Endothelial cell of umbilical vein (primary cell): Measurements from ENCODE around the gene PTGDR. TPM values are rescaled to one million over a fixed set of nuclear protein-coding genes. Genes with fewer than 3 reads are reported as not detected.

Experiments
- BruUV-seq: library from RNA; stranded (reverse); fragments of 400-500 nt; replicated peaks from 2 replicates; lab custom pipeline; 2021; lab: Mats Ljungman, UMichigan
- CTCF ChIA-PET: fragments of 300-600, 350-600 bp; sonication (Branson Sonifier 250); formaldehyde crosslinking; loops from one replicate; lab custom pipeline; 2021; ENCODE audit warnings: antibody characterized with exemption, inconsistent platforms; lab: Charles Lee
- POLR2A ChIA-PET: fragments of 300-600, 350-600 bp; sonication (Branson Sonifier 250); formaldehyde crosslinking; loops from one replicate; lab custom pipeline; 2021; ENCODE audit warnings: antibody characterized with exemption, inconsistent platforms; lab: Charles Lee
- DNase-seq: peaks from one replicate; pipeline ENCODE4 v3.0.0-alpha.2; 2011; ENCODE audit warnings: low read depth, low spot score
- FAIRE-seq: peaks from 2 replicates; lab custom pipeline; 2011; peaks lifted over from hg19 to GRCh38; lab: Jason Lieb, UNC
- H2AFZ ChIP-seq: 2 replicates; pipeline ENCODE4 v1.6.0; 2012; ENCODE audit warnings: low read depth, low read length, control low read depth, inconsistent platforms
- H3K27ac ChIP-seq: 2 replicates; pipeline ENCODE4 v1.5.1; 2011; ENCODE audit warnings: low read depth, mild to moderate bottlenecking, control low read depth, low read length, moderate library complexity; ENCODE audit not compliant: insufficient read depth
- H3K27me3 ChIP-seq, 2 experiments: 2 replicates each; pipeline versions ENCODE4 v1.6.0 to v1.6.1; 2011; ENCODE audit warnings: low read length in 2 of 2, mixed read lengths in 1 of 2; ENCODE audit not compliant: control insufficient read depth in 2 of 2, insufficient read depth in 2 of 2
- H3K36me3 ChIP-seq, 2 experiments: 2 replicates in 1 of 2; 3 replicates in 1 of 2; pipeline ENCODE4 v1.5.1; 2011; ENCODE audit warnings: low read length in 2 of 2, mild to moderate bottlenecking in 1 of 2, moderate library complexity in 1 of 2; ENCODE audit not compliant: control insufficient read depth in 2 of 2, insufficient read depth in 2 of 2; ENCODE audit errors: extremely low read depth in 1 of 2
- H3K4me1 ChIP-seq: 3 replicates; pipeline ENCODE4 v1.5.1; 2011; ENCODE audit warnings: mild to moderate bottlenecking, low read length; ENCODE audit not compliant: control insufficient read depth, insufficient read depth; ENCODE audit errors: extremely low read depth
- H3K4me2 ChIP-seq: 2 replicates; pipeline ENCODE4 v1.6.1; 2011; ENCODE audit warnings: low read length, control low read depth, mixed read lengths; ENCODE audit not compliant: insufficient read depth
- H3K4me3 ChIP-seq, 3 experiments: fragments of 200-600 bp in 1 of 3; sonication (generic), shearing (Covaris generic) in 1 of 3; replicated peaks in 1 of 3; 2 replicates each; pipeline ENCODE4 v1.5.1; 2011 to 2016; ENCODE audit warnings: control low read depth in 3 of 3, low read length in 3 of 3, mild to moderate bottlenecking in 2 of 3, inconsistent platforms in 1 of 3, low read depth in 1 of 3, moderate library complexity in 1 of 3; ENCODE audit not compliant: insufficient read depth in 1 of 3
- H3K79me2 ChIP-seq: 2 replicates; pipeline ENCODE4 v1.6.0; 2012; ENCODE audit warnings: low read length, inconsistent platforms; ENCODE audit not compliant: control insufficient read depth, insufficient read depth
- H3K9ac ChIP-seq: replicated peaks from 2 replicates; pipeline ENCODE3; 2011; ENCODE audit warnings: low read length, control low read depth; ENCODE audit not compliant: insufficient read depth; ENCODE audit errors: extremely low read depth
- H3K9me1 ChIP-seq: replicated peaks from 3 replicates; pipeline ENCODE4 v1.6.0; 2011; ENCODE audit warnings: mild to moderate bottlenecking, low read length; ENCODE audit not compliant: control insufficient read depth, insufficient read depth; ENCODE audit errors: extremely low read depth
- H3K9me3 ChIP-seq: replicated peaks from 2 replicates; pipeline ENCODE4 v1.5.1; 2012; ENCODE audit warnings: low read length, inconsistent platforms; ENCODE audit not compliant: control insufficient read depth, insufficient read depth
- H4K20me1 ChIP-seq: replicated peaks from 2 replicates; pipeline ENCODE3; 2011; ENCODE audit warnings: mild to moderate bottlenecking, low read length; ENCODE audit not compliant: control insufficient read depth, insufficient read depth; ENCODE audit errors: extremely low read depth
- JUN ChIP-seq: IDR thresholded peaks from 2 replicates; pipeline ENCODE4 v1.6.1; 2011; ENCODE audit warnings: borderline replicate concordance, low read depth; ENCODE audit not compliant: insufficient read length, insufficient read depth
- MYC ChIP-seq: IDR thresholded peaks from one replicate; pipeline ENCODE4 v1.6.1; 2011; ENCODE audit warnings: mild to moderate bottlenecking, low read depth, low read length
- POLR2A ChIP-seq: IDR thresholded peaks from 2 replicates; pipeline ENCODE4 v1.6.1; 2012; ENCODE audit warnings: low read depth, mild to moderate bottlenecking, control low read depth, low read length
- POLR2AphosphoS5 ChIP-seq: IDR thresholded peaks from 2 replicates; pipeline ENCODE4 v1.6.1; 2012; ENCODE audit warnings: low read depth, mild to moderate bottlenecking, control low read depth, low read length, moderate library complexity; ENCODE audit not compliant: insufficient read depth
- dilution Hi-C: fragments of 300-500 bp; cut with MboI; formaldehyde crosslinking; loops from one replicate; pipeline ENCODE4 v1.15.0; 2019; ENCODE audit warnings: low sequenced_read_pairs; ENCODE audit not compliant: extremely low pct_ligation_motif_present
- intact Hi-C: fragments of 100-400 bp; cut with micrococcal nuclease; formaldehyde crosslinking; loops from one replicate; pipeline ENCODE4 v1.10.0; 2022
- polyA plus RNA-seq, 4 experiments: library from polyadenylated mRNA; depleted of rRNA in 3 of 4; stranded (reverse) in 3 of 4; unstranded in 1 of 4; fragments of >200 nt; gene quantifications; 2 replicates each; pipeline versions ENCODE4 v1.2.1 to v1.2.3, GENCODE V29; 2011 to 2012; ENCODE audit warnings: missing spikeins in 1 of 4
- total RNA-seq: library from RNA; stranded (reverse); gene quantifications from 2 replicates; pipeline ENCODE4 v1.2.3, GENCODE V29; 2021
- TF ChIP-seq, protein P1 (sequence below), 2 donors: IDR thresholded peaks; 1 replicate in 1 of 2; 2 replicates in 1 of 2; pipeline ENCODE4 v1.5.1; 2011; ENCODE audit warnings: low read length in 2 of 2, mild to moderate bottlenecking in 2 of 2, moderate library complexity in 2 of 2, control low read depth in 1 of 2, inconsistent platforms in 1 of 2, low read depth in 1 of 2; ENCODE audit not compliant: insufficient read depth in 1 of 2; ENCODE audit errors: extremely low read depth in 1 of 2

The PTGDR gene
- total and polyA plus RNA-seq, 2 donors (not counting 3 experiments of a cell fraction or from before 2014, with no cell fraction given): not detected

DNA sequence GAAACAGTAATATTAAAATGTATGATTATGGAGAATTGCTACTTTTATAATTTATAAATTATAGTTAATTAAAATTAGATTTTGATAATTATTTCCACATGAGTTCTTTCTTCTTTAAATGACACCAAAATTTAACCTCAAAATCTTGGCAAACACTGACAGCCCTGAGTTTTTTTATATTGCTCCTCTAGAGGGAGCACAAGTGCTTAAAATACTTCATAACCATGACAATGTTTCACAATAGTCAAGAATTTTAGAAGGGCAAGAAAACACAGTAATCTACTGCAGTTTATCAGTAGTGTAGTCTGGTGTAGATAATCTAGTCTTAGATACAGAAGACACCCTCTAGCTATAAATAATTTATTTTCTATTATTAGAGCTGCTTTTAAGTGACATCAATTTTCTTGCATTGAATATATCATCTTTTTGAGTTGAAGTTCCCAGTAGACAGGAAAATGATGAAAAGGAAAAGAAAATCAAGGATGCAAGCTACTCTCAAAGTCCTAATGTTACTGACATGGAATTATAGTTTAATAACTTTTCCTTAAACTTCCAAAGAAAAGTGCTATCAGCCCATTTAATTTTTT is 32.3 kb downstream of the PTGDR start:
- H3K4me3 ChIP-seq: no peak overlapping the region
- H3K79me2 ChIP-seq: no peaks in the 10 kb centered on the region
- BruUV-seq: no TSS peak
- intact Hi-C loops (loop anchor here (1.0 to 5.0 kb wide), 5 partner anchors 174 to 1008 kb away; partner anchors contain the start of genes GPR137C and TXNDC16), dilution Hi-C loops (no loop called here)
- ChIA-PET CTCF (interaction anchor here (0.8 to 1.5 kb wide), 6 partner anchors 16 to 1007 kb away, joined by 3 to 5 read pairs (median 4); no protein-coding TSS in a partner anchor), POLR2A (no interaction called here)
- FAIRE-seq: peak; percentile 15
- H3K9me3 ChIP-seq: no peaks in the 10 kb centered on the region
- no peaks in the 10 kb centered on the region for H3K4me1 ChIP-seq
- TF ChIP-seq JUN (no peak), MYC (no peak)
- TF ChIP-seq, protein P1, sequence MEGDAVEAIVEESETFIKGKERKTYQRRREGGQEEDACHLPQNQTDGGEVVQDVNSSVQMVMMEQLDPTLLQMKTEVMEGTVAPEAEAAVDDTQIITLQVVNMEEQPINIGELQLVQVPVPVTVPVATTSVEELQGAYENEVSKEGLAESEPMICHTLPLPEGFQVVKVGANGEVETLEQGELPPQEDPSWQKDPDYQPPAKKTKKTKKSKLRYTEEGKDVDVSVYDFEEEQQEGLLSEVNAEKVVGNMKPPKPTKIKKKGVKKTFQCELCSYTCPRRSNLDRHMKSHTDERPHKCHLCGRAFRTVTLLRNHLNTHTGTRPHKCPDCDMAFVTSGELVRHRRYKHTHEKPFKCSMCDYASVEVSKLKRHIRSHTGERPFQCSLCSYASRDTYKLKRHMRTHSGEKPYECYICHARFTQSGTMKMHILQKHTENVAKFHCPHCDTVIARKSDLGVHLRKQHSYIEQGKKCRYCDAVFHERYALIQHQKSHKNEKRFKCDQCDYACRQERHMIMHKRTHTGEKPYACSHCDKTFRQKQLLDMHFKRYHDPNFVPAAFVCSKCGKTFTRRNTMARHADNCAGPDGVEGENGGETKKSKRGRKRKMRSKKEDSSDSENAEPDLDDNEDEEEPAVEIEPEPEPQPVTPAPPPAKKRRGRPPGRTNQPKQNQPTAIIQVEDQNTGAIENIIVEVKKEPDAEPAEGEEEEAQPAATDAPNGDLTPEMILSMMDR (IDR thresholded peaks at IDR 0.05; ENCODE audit: extremely low read depth in 1 of 2, insufficient read depth in 1 of 2, low read depth in 1 of 2, low read length in 2 of 2): peak; percentile 33 to 35
- DNase-seq: peak; percentile 47
- H2AFZ ChIP-seq: no peak overlapping the region
- H3K36me3 ChIP-seq: no peaks in the 10 kb centered on the region
- H3K27me3 ChIP-seq: peaks cover 8 to 17% of the 10 kb centered on the region in 2 experiments
- no peaks in the 10 kb centered on the region for H4K20me1 ChIP-seq
- H3K9ac ChIP-seq: no peak overlapping the region
- H3K4me2 ChIP-seq: no peak overlapping the region
- no peaks in the 10 kb centered on the region for H3K9me1 ChIP-seq
- no peak overlapping the region for H3K27ac ChIP-seq

DNA sequence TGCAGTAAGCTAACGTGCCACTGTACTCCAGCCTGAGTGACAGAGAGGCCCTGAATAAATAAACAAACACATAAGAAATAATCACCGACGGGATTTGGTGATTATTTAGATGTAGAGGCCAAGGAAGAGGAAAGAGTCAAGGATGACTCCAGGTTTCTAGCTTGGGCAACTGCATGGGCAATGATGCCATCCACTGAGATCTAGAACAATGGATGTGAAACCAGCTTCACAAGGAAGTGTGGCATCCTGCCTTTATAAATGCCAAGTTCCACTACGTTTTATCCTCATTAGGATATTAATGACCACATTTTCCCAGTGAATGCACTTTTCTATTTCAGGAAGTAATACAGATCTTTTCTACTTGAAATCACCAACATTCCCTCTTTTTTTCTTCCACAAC is 35.7 kb downstream of the PTGDR start:
- FAIRE-seq (no peak), DNase-seq (no peak)
- BruUV-seq: no TSS peak
- H3K9me3 ChIP-seq: no peaks in the 10 kb centered on the region
- no peaks in the 10 kb centered on the region for H3K36me3 ChIP-seq
- intact Hi-C loops: no loop called here
- H2AFZ ChIP-seq: no peak overlapping the region
- CTCF ChIA-PET: interaction anchor here (0.6 kb wide), 1 partner anchor 124 kb away, joined by 4 read pairs; no protein-coding TSS in a partner anchor
- H3K9me1 ChIP-seq: no peaks in the 10 kb centered on the region
- H4K20me1 ChIP-seq: no peaks in the 10 kb centered on the region
- H3K4me1 ChIP-seq: no peaks in the 10 kb centered on the region
- dilution Hi-C loops: no loop called here
- H3K79me2 ChIP-seq: no peaks in the 10 kb centered on the region
- POLR2A ChIA-PET: no interaction called here
- H3K4me3 ChIP-seq: no peak overlapping the region
- no peak overlapping the region for H3K9ac ChIP-seq
- H3K4me2 ChIP-seq: no peak overlapping the region
- TF ChIP-seq MYC: no peak
- TF ChIP-seq, protein P1 (IDR thresholded peaks at IDR 0.05; ENCODE audit: extremely low read depth in 1 of 2, insufficient read depth in 1 of 2, low read depth in 1 of 2, low read length in 2 of 2): no peak
- no peak for TF ChIP-seq POLR2AphosphoS5
- no peak for TF ChIP-seq POLR2A
- H3K27ac ChIP-seq: no peak overlapping the region
- peaks cover 10 to 26% of the 10 kb centered on the region in 2 experiments for H3K27me3 ChIP-seq
